ENCODE results near the gene CFAP221. TPM values are rescaled to one million over a fixed set of nuclear protein-coding genes. Genes with fewer than 3 reads are reported as not detected.
A peak's percentile ranks its signal among the peaks of the same experiment; 100 is the strongest.

Gene CFAP221
- total RNA-seq, 1 donor from 2014 or later: 0.45 TPM

GRCh38 chr2:119536211-119536610, 8.0 kb upstream of the CFAP221 start:
- Mint-ChIP-seq H3K27me3 (ENCODE audit: low read depth) (peaks cover 29% of the 10 kb centered on the region), H3K4me1 (ENCODE audit: low read depth) (no peaks in the 10 kb centered on the region), H3K9me3 (ENCODE audit: low read depth) (peaks cover 33% of the 10 kb centered on the region), H3K36me3 (ENCODE audit: low read depth) (peaks cover 18% of the 10 kb centered on the region), H3K4me3 (ENCODE audit: unreplicated experiment) (no peak overlapping the region), H3K27ac (ENCODE audit: unreplicated experiment) (no peak overlapping the region)
- no peak for DNase-seq (ENCODE audit: low spot score)
- TF ChIP-seq CTCF (IDR thresholded peaks at IDR 0.05): no peak

GRCh38 chr2:119536707-119537106, 7.5 kb upstream of the CFAP221 start:
- Mint-ChIP-seq H3K27ac (ENCODE audit: unreplicated experiment) (no peak overlapping the region), H3K9me3 (ENCODE audit: low read depth) (peaks cover 33% of the 10 kb centered on the region), H3K4me3 (ENCODE audit: unreplicated experiment) (no peak overlapping the region), H3K36me3 (ENCODE audit: low read depth) (peaks cover 15% of the 10 kb centered on the region), H3K27me3 (ENCODE audit: low read depth) (peaks cover 29% of the 10 kb centered on the region), H3K4me1 (ENCODE audit: low read depth) (no peaks in the 10 kb centered on the region)
- TF ChIP-seq CTCF (IDR thresholded peaks at IDR 0.05): no peak
- DNase-seq (ENCODE audit: low spot score): no peak

DNA sequence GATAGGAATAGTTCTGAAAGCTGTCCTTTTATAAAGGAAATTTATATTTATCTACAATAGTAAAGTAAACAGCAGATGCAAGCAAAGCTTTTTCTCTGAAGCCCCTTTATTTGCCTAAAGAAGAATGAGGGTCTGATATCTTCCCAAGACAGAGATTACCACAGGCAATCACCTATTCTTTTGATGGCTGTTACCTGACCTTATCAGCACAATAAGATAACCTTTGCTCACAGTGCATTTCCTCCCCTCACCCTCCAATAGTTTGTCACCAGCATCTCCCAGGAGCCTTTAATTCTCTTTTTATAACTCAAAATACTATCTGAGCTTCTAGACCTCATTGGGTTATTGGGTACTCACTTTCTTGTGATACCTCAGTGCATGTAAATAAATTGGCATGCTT, 6.5 kb upstream of the CFAP221 start:
- Mint-ChIP-seq H3K4me3 (ENCODE audit: unreplicated experiment) (no peak overlapping the region), H3K4me1 (ENCODE audit: low read depth) (no peaks in the 10 kb centered on the region), H3K27me3 (ENCODE audit: low read depth) (peaks cover 26% of the 10 kb centered on the region), H3K36me3 (ENCODE audit: low read depth) (peaks cover 12% of the 10 kb centered on the region), H3K9me3 (ENCODE audit: low read depth) (peaks cover 26% of the 10 kb centered on the region), H3K27ac (ENCODE audit: unreplicated experiment) (no peak overlapping the region)
- no peak for DNase-seq (ENCODE audit: low spot score)
- TF ChIP-seq CTCF (IDR thresholded peaks at IDR 0.05): no peak

DNA sequence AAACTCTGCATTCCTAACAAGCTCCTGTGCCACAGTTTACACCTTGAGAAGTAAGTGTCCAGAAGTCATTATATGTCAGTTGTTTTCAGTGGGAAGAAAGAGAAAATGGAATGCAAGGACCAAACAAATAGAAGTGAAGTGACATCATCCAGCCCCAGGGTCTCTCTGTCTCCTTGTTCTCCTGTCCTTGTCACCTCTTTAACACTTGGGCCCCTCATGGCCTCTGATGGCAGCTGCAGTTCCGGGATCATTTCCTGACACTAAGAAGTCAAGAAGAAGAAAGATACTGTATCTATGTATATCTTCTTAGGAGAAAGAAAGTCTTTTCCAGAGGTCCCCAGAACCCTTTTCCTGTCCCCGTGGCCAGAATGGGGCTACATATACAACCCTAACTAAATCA, 2.8 kb upstream of the CFAP221 start:
- Mint-ChIP-seq H3K27ac (ENCODE audit: unreplicated experiment) (no peak overlapping the region), H3K27me3 (ENCODE audit: low read depth) (peaks cover 27% of the 10 kb centered on the region), H3K4me1 (ENCODE audit: low read depth) (peaks cover 7% of the 10 kb centered on the region), H3K36me3 (ENCODE audit: low read depth) (no peaks in the 10 kb centered on the region), H3K4me3 (ENCODE audit: unreplicated experiment) (no peak overlapping the region), H3K9me3 (ENCODE audit: low read depth) (no peaks in the 10 kb centered on the region)
- no peak for DNase-seq (ENCODE audit: low spot score)
- no peak for TF ChIP-seq CTCF (IDR thresholded peaks at IDR 0.05)

DNA sequence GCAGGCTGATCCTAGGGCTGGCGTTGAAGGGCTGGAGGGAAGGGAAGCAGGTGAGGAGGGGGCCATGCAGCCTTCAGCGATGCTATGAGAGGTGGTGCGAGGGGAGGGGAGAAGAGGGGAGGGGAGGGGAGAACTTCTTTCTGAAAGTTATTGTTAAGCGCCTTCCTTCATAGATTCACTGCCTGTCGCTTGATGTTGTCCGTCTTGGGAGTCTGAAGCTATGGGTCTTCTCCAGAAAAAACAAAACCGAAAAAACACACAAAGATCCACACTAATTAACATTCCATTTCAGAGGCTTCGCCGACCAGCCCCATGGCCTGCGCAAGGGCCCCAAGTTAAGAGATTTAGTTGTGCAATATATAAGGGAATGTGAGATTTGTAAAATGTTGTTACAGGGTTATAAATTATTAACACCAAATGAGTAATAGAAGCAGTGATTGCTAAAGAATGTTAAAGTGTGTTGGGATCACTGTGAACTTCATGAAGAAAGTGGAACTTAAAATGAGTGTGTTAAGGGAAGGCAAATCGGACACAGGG, 758 bp downstream of the CFAP221 start:
- no peak for TF ChIP-seq CTCF (IDR thresholded peaks at IDR 0.05)
- H3K27ac Mint-ChIP-seq (ENCODE audit: unreplicated experiment): peak overlapping the region; percentile 70
- H3K9me3 Mint-ChIP-seq (ENCODE audit: low read depth): no peaks in the 10 kb centered on the region
- peak overlapping the region; percentile 66 for H3K4me3 Mint-ChIP-seq (ENCODE audit: unreplicated experiment)
- peaks cover 7% of the 10 kb centered on the region for H3K4me1 Mint-ChIP-seq (ENCODE audit: low read depth)
- peaks cover 13% of the 10 kb centered on the region for H3K27me3 Mint-ChIP-seq (ENCODE audit: low read depth)
- DNase-seq (ENCODE audit: low spot score): no peak
- H3K36me3 Mint-ChIP-seq (ENCODE audit: low read depth): no peaks in the 10 kb centered on the region

Measured in chondrocyte (in vitro differentiated cells).